ENCODE data around the gene TP53I3.
"Not testable (repeated sequence)": the region's sequence is repeated elsewhere in the genome, so short reads cannot be mapped to it uniquely, and the experiment has no call there.

DNA sequence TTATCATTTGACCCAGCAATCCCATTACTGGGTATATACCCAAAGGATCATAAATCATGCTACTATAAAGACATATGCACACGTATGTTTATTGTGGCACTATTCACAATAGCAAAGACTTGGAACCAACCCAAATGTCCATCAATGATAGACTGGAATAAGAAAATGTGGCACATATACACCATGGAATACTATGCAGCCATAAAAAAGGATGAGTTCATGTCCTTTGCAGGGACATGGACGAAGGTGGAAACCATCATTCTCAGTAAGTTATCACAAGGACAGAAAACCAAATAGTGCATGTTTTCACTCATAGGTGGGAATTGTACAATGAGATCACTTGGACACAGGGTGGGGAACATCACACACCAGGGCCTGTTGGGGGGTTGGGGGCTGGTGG is 16.1 kb upstream of the TP53I3 start:
- TF ChIP-seq, protein P1, sequence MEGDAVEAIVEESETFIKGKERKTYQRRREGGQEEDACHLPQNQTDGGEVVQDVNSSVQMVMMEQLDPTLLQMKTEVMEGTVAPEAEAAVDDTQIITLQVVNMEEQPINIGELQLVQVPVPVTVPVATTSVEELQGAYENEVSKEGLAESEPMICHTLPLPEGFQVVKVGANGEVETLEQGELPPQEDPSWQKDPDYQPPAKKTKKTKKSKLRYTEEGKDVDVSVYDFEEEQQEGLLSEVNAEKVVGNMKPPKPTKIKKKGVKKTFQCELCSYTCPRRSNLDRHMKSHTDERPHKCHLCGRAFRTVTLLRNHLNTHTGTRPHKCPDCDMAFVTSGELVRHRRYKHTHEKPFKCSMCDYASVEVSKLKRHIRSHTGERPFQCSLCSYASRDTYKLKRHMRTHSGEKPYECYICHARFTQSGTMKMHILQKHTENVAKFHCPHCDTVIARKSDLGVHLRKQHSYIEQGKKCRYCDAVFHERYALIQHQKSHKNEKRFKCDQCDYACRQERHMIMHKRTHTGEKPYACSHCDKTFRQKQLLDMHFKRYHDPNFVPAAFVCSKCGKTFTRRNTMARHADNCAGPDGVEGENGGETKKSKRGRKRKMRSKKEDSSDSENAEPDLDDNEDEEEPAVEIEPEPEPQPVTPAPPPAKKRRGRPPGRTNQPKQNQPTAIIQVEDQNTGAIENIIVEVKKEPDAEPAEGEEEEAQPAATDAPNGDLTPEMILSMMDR (conservative IDR thresholded peaks at IDR 0.05 in 1 of 2, IDR thresholded peaks at IDR 0.05 in 1 of 2; ENCODE audit: extremely low read depth in 1 of 2, insufficient read depth in 1 of 2, low read depth in 1 of 2, low read length in 2 of 2) = not testable (repeated sequence)
- not testable (repeated sequence) for TF ChIP-seq EZH2 (IDR thresholded peaks at IDR 0.05; ENCODE audit: borderline replicate concordance, low read length)
